GM23248 (cell line): ENCODE measurements around the gene FRMD3. TPM values are rescaled to one million over a fixed set of nuclear protein-coding genes. Genes with fewer than 3 reads are reported as not detected.
A peak's percentile ranks its signal among the peaks of the same experiment; 100 is the strongest.

Experiments used
- DNase-seq: peaks from one replicate; pipeline ENCODE4 v3.0.0-alpha.2; 2015
- H2AFZ ChIP-seq: fragments of 200-600 bp; sonication (generic); 2 replicates; pipeline ENCODE4 v1.6.1; 2016; ENCODE audit warnings: antibody characterized with exemption
- H3F3A ChIP-seq: fragments of 200-600 bp; sonication (generic); 2 replicates; pipeline ENCODE4 v1.6.1; 2016; ENCODE audit warnings: mild to moderate bottlenecking, antibody characterized with exemption, mixed run types; ENCODE audit not compliant: insufficient read depth
- H3K27ac ChIP-seq: fragments of 200-600 bp; sonication (generic); 2 replicates; pipeline ENCODE4 v1.5.1; 2016; ENCODE audit warnings: mild to moderate bottlenecking
- H3K27me3 ChIP-seq: fragments of 200-600 bp; sonication (generic); replicated peaks from 2 replicates; pipeline ENCODE4 v1.6.1; 2016; ENCODE audit warnings: mild to moderate bottlenecking; ENCODE audit not compliant: insufficient read depth
- H3K36me3 ChIP-seq: fragments of 200-600 bp; sonication (generic); 2 replicates; pipeline ENCODE4 v1.6.1; 2016; ENCODE audit warnings: low read depth, mild to moderate bottlenecking
- H3K4me1 ChIP-seq: fragments of 200-600 bp; sonication (generic); 2 replicates; pipeline ENCODE4 v1.6.1; 2016; ENCODE audit warnings: mild to moderate bottlenecking; ENCODE audit not compliant: insufficient read depth
- H3K4me2 ChIP-seq: fragments of 200-600 bp; sonication (generic); one replicate; pipeline ENCODE4 v1.6.1; 2016; ENCODE audit warnings: mild to moderate bottlenecking; ENCODE audit not compliant: unreplicated experiment
- H3K4me3 ChIP-seq: fragments of 200-600 bp; sonication (generic); 2 replicates; pipeline ENCODE4 v1.5.1; 2016; ENCODE audit warnings: mild to moderate bottlenecking
- H3K79me2 ChIP-seq: fragments of 200-600 bp; sonication (generic); 2 replicates; pipeline ENCODE4 v1.6.1; 2016; ENCODE audit warnings: mild to moderate bottlenecking; ENCODE audit not compliant: insufficient read depth
- H3K9ac ChIP-seq: fragments of 200-600 bp; sonication (generic); 2 replicates; pipeline ENCODE4 v1.6.1; 2016; ENCODE audit warnings: mild to moderate bottlenecking
- H3K9me2 ChIP-seq: fragments of 200-600 bp; sonication (generic); 2 replicates; pipeline ENCODE4 v1.6.1; 2016; ENCODE audit warnings: mixed run types, mild to moderate bottlenecking, moderate library complexity; ENCODE audit not compliant: insufficient read depth
- H3K9me3 ChIP-seq: fragments of 200-600 bp; sonication (generic); one replicate; pipeline ENCODE4 v1.6.1; 2017; ENCODE audit warnings: low read depth
- H4K20me1 ChIP-seq: fragments of 200-600 bp; sonication (generic); 2 replicates; pipeline ENCODE4 v1.6.0; 2016; ENCODE audit not compliant: insufficient read depth
- EZH2 ChIP-seq: fragments of 200-600 bp; sonication (generic); IDR thresholded peaks from 2 replicates; pipeline ENCODE4 v1.6.1; 2018; ENCODE audit warnings: antibody characterized with exemption, mild to moderate bottlenecking; ENCODE audit not compliant: insufficient read depth, poor library complexity, severe bottlenecking
- EZH2phosphoT487 ChIP-seq: fragments of 200-600 bp; sonication (generic); IDR thresholded peaks from 2 replicates; pipeline ENCODE4 v1.6.1; 2018; ENCODE audit warnings: antibody characterized with exemption, moderate library complexity, mild to moderate bottlenecking, low read depth; ENCODE audit not compliant: insufficient read depth
- WGBS, 2 experiments: methylation state at CpG; one replicate each; pipeline ENCODE4 v1.1.6; 2015 to 2017; ENCODE audit warnings: low lambda C conversion rate in 2 of 2, low coverage in 1 of 2; ENCODE audit errors: missing lambda C conversion rate in 2 of 2; 5-methylcytosine and 5-hydroxymethylcytosine counted together
- in situ Hi-C: fragments of 300-500 bp; cut with MboI; formaldehyde crosslinking; loops from 2 replicates; pipeline ENCODE4 v1.15.0; 2020
- polyA plus RNA-seq: library from polyadenylated mRNA; unstranded; fragments of >200 nt; fragmentation: Nextera tagmentation; extraction: Ambion mirVana; gene quantifications from 2 replicates; pipeline ENCODE4 v1.2.1, GENCODE V29; 2016
- total RNA-seq: library from RNA; depleted of rRNA; stranded (reverse); fragments of >200 nt; shearing (Covaris generic); gene quantifications from 2 replicates; pipeline ENCODE4 v1.2.3, GENCODE V29; 2014

Gene FRMD3
- total and polyA plus RNA-seq, 2 experiments from 2014 or later: 0.32 to 0.66 TPM

GRCh38 chr9:83410701-83411100, 127.5 kb downstream of the FRMD3 start:
- in situ Hi-C loops: no loop called here
- Histone ChIP-seq H3K4me3 (no peak overlapping the region), H3K9ac (no peak overlapping the region), H3K4me1 (no peaks in the 10 kb centered on the region), H3K27me3 (no peaks in the 10 kb centered on the region), H3K9me3 (no peaks in the 10 kb centered on the region), H3K27ac (no peak overlapping the region), H4K20me1 (no peaks in the 10 kb centered on the region), H3K79me2 (no peaks in the 10 kb centered on the region), H3K36me3 (no peaks in the 10 kb centered on the region), H3K9me2 (no peaks in the 10 kb centered on the region), H3F3A (no peaks in the 10 kb centered on the region), H3K4me2 (no peak overlapping the region), H2AFZ (no peak overlapping the region)
- 88 to 93% methylated on average over 5 of the region's 5 CpGs for WGBS, 2 experiments
- no peak for DNase-seq
- no peak for TF ChIP-seq EZH2
- no peak for TF ChIP-seq EZH2phosphoT487

- 91 to 95% methylated on average over 3 of the region's 3 CpGs for WGBS, 2 experiments
- no peaks in the 10 kb centered on the region for H4K20me1 ChIP-seq
- TF ChIP-seq EZH2phosphoT487 (no peak), EZH2 (no peak)
- H3K4me3 ChIP-seq: no peak overlapping the region
- H3K79me2 ChIP-seq: no peaks in the 10 kb centered on the region
- H3K9me3 ChIP-seq: no peaks in the 10 kb centered on the region
- no peak overlapping the region for H2AFZ ChIP-seq
- no peak overlapping the region for H3K27ac ChIP-seq
- H3K4me2 ChIP-seq: no peak overlapping the region
- no peak for DNase-seq
- no peaks in the 10 kb centered on the region for H3K36me3 ChIP-seq
- no peak overlapping the region for H3K9ac ChIP-seq
- H3K4me1 ChIP-seq: no peaks in the 10 kb centered on the region
- in situ Hi-C loops: no loop called here
- H3K9me2 ChIP-seq: no peaks in the 10 kb centered on the region
- no peaks in the 10 kb centered on the region for H3F3A ChIP-seq
- no peaks in the 10 kb centered on the region for H3K27me3 ChIP-seq
Measured at GRCh38 chr9:83406921-83407320, 131.3 kb downstream of the FRMD3 start.

- in situ Hi-C loops: no loop called here
- DNase-seq: peak; percentile 18
- 23 to 24% methylated on average over 4 of the region's 4 CpGs for WGBS, 2 experiments
Measured at GRCh38 chr9:83405759-83406158, 132.4 kb downstream of the FRMD3 start.

GRCh38 chr9:83403527-83404238, 134.5 kb downstream of the FRMD3 start:
- in situ Hi-C loops: no loop called here
- WGBS, 2 experiments: 75 to 78% methylated on average over 10 of the region's 10 CpGs
- H3K27ac ChIP-seq: no peak overlapping the region

More at GRCh38 chr9:83405759-83406158, 132.4 kb downstream of the FRMD3 start:
- Histone ChIP-seq H3K4me2 (no peak overlapping the region), H3K9ac (no peak overlapping the region), H4K20me1 (no peaks in the 10 kb centered on the region), H3F3A (no peaks in the 10 kb centered on the region), H3K27ac (no peak overlapping the region), H3K27me3 (no peaks in the 10 kb centered on the region), H3K4me1 (no peaks in the 10 kb centered on the region), H2AFZ (no peak overlapping the region), H3K79me2 (no peaks in the 10 kb centered on the region), H3K36me3 (no peaks in the 10 kb centered on the region), H3K9me3 (no peaks in the 10 kb centered on the region), H3K4me3 (no peak overlapping the region), H3K9me2 (no peaks in the 10 kb centered on the region)
- no peak for TF ChIP-seq EZH2
- TF ChIP-seq EZH2phosphoT487: no peak

More at GRCh38 chr9:83403527-83404238, 134.5 kb downstream of the FRMD3 start:
- H3K9me3 ChIP-seq: no peaks in the 10 kb centered on the region
- no peak overlapping the region for H3K4me3 ChIP-seq
- no peaks in the 10 kb centered on the region for H4K20me1 ChIP-seq
- no peaks in the 10 kb centered on the region for H3K36me3 ChIP-seq
- TF ChIP-seq EZH2: no peak
- no peak for TF ChIP-seq EZH2phosphoT487
- no peak overlapping the region for H3K4me2 ChIP-seq
- H3K4me1 ChIP-seq: no peaks in the 10 kb centered on the region
- H3K27me3 ChIP-seq: no peaks in the 10 kb centered on the region
- H2AFZ ChIP-seq: no peak overlapping the region
- H3F3A ChIP-seq: no peaks in the 10 kb centered on the region
- H3K79me2 ChIP-seq: no peaks in the 10 kb centered on the region
- DNase-seq: peak; percentile 27
- H3K9me2 ChIP-seq: no peaks in the 10 kb centered on the region
- no peak overlapping the region for H3K9ac ChIP-seq
